LNCAP (cell line): Measurements from ENCODE around the gene MARCHF3.

Experiments
- CTCF ChIP-seq: fragments of 450-650 bp; IDR thresholded peaks from 2 replicates; pipeline ENCODE4 v1.5.1; 2017; ENCODE audit warnings: mild to moderate bottlenecking

MARCHF3 gene

GRCh38 chr5:126937771-126938170 is 92.6 kb downstream of the MARCHF3 start:
- TF ChIP-seq CTCF = no peak

DNA sequence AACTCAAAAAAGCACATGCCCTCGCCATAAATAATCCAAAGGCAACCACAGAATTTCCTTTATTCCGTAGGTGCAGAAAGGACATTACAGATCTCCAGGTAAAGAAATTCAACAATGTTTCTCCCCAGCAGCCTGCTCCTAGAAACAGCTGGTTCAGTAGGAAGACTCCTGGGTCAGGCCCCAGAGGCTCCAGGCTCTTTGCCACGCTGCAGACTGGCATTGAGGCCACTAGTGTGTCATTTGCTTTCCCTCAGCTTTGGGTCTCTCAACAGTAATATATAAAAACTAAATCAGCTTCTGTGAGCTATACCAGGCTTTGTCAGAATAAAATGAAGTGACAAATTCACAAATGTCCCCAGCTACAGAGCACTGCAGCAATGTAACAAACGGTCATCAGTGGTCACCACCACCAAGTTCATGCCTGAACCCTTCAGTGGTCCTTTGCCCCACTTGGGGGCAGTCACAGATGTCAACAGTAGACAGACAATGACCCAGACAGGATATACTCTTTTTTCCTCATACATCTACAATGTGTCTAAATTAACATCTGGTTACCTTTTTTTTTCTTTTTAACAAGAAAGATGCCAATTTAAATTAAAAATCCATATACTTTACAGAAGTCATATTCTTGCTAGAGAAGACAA is 93.5 kb downstream of the MARCHF3 start:
- no peak for TF ChIP-seq CTCF

DNA sequence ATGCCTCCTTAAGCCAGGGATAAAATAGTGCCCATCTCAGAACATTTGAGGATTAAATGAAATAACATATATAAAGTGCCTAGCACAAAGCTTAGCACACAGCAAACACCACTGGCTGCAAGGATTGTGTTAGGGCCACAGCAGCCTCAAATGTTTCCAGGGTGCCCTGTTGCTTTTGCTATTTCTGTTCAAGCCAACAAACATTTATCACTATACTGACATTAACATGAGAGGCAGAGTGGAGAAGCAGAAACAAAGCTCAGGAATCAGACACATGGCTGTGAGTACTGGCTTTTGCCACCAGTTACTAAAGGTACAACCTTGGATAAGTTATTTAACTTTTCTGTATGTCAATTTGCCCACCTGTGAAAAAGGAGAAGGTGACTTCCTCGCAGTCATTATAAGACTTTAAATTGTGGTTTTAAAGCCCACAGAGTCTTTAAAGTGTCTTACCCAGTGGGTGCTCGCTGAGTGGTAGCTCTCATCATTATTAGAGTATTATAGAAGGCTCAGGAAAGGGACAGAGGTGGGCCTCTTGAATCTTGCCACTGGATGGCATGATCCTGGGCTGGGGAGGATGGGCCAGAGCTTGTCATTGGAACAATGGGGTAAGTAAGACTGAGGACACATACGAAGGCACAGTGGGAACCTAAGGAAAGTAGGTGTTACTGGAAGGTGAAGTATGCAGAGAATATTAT is 98.2 kb downstream of the MARCHF3 start:
- no peak for TF ChIP-seq CTCF

- no peak for TF ChIP-seq CTCF
Measured at GRCh38 chr5:126928041-126928440, 102.3 kb downstream of the MARCHF3 start.

DNA sequence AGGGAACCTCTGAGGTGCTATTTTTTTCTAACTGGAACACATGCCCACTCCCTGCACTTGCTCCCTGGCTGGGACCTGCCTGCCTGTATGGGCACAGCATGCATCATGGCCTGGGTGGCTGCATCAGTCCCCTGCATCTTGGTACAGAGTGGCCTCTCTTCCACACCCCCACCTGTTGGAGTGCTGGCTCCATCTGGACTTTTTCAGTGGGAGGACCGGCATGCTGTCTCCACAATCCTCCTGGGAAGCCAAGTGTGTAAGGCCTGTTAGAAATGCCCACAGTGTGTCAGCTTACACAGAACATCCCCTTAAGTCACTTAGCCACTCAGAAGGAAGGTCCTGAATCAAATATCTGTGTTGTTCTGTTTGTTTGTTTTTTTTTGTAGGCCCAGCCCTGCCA is 102.9 kb downstream of the MARCHF3 start:
- no peak for TF ChIP-seq CTCF

DNA sequence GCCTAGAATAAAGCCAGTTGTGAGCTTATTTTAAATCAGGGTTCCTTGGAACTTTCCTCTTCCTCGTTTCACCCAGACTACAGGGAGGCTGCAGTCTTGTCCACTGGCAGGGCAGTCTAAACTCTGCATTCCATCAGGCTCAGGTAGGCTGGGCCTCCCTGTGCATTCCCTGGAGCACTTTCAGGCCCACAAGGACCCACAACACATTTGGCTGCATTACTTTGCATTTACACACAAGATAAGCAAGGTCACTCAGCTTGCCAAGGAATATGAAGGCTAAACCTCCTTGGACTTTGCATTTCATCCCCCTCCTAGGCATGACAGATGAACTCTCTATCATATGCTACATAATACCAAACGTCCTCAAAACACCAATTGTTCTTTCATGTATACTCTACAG is 104.2 kb downstream of the MARCHF3 start:
- no peak for TF ChIP-seq CTCF

DNA sequence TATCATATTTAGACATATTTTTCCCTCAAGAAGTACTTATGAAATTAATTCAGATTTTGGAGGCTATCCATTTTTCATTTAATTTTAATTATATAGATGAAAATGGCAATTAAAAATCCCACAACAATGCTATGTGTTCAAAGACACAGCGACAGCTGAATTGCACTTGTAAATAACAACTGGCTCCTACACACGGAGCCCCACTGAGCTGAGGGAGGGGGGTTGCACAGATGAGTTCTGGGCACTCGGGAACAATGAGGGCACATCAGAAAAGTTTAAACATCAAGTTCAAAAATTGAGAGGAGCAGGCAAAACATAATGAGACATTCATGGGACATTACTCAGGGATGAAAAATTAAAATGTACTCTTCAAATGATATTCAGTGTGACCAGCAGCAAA is 104.9 kb downstream of the MARCHF3 start:
- TF ChIP-seq CTCF = no peak
